ENCODE measurements around the gene GULP1.

Gene GULP1

DNA sequence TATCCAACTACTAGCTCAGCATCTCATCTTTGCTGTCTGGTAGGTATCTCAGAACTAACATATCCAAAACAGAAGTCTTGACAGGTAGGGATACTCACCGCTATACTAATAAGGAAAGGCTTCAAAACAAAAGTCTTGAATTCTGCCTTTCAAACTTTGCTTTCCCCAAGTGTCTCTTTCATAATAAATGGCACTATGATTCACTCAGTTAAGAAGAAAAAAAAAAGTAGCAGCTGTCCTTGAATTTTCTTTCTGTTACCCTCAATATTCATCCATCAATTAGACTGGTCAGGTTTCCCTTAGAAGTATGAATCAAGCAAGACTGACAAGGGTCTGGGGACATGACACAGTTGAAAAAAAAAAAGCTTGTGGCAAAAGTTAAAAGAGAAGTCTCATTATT lies 175.1 kb downstream of the GULP1 start:
- H3K27ac Mint-ChIP-seq = no peak overlapping the region
- TF ChIP-seq CTCF (IDR thresholded peaks at IDR 0.05; ENCODE audit: unreplicated experiment in 3 of 3) = no peak
- H3K4me3 Mint-ChIP-seq = no peak overlapping the region
- H3K36me3 Mint-ChIP-seq (ENCODE audit: low read depth) = peaks cover 30% of the 10 kb centered on the region
- no peaks in the 10 kb centered on the region for H3K4me1 Mint-ChIP-seq
- H3K9me3 Mint-ChIP-seq = peaks cover 25% of the 10 kb centered on the region
- H3K27me3 Mint-ChIP-seq (ENCODE audit: low read depth) = no peaks in the 10 kb centered on the region

DNA sequence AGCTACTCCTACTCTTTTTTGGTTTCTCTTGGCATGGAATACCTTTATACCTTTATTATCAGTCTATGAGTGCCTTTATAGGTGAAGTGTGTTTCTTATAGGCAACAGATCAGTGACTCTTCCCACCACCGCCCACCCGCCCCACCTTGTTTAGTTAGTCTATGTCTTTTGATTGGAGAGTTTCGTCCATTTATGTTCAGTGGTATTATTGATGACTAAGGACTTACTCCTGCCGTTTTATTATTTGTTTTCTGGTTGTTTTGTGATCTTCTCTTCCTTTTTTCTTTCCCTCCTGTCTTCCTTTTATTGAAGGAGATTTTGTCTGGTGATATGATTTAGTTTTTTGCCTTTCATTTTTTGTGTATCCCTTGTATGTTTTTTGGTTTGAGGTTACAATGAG lies 179.5 kb downstream of the GULP1 start:
- peaks cover 6% of the 10 kb centered on the region for H3K4me1 Mint-ChIP-seq
- peaks cover 25% of the 10 kb centered on the region for H3K9me3 Mint-ChIP-seq
- no peak overlapping the region for H3K27ac Mint-ChIP-seq
- no peak for TF ChIP-seq CTCF (IDR thresholded peaks at IDR 0.05; ENCODE audit: unreplicated experiment in 3 of 3)
- no peaks in the 10 kb centered on the region for H3K27me3 Mint-ChIP-seq (ENCODE audit: low read depth)
- peaks cover 26% of the 10 kb centered on the region for H3K36me3 Mint-ChIP-seq (ENCODE audit: low read depth)
- H3K4me3 Mint-ChIP-seq = no peak overlapping the region

DNA sequence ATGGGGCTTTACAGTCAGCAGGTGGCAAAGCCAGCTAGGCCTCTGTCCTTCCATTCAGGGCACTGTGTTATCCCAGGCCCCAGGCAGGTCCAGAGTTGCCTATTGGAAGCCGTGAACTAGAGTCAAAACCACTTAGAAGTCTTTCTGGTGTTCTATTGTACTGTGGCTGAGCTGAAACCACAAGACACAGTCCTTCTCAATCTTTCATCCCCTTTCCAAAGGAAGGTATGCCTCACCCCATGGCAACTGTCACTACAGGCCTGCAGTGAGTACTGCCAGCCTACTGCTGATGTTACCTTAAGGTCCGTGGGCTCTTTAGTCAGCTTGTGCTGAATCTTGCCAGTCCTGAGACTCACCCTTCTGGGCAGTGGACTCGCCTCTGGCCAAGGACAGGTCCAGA lies 181.6 kb downstream of the GULP1 start:
- peaks cover 7% of the 10 kb centered on the region for H3K4me1 Mint-ChIP-seq
- H3K27ac Mint-ChIP-seq = no peak overlapping the region
- no peak overlapping the region for H3K4me3 Mint-ChIP-seq
- peaks cover 25% of the 10 kb centered on the region for H3K9me3 Mint-ChIP-seq
- no peak for TF ChIP-seq CTCF (IDR thresholded peaks at IDR 0.05; ENCODE audit: unreplicated experiment in 3 of 3)
- H3K36me3 Mint-ChIP-seq (ENCODE audit: low read depth) = peaks cover 23% of the 10 kb centered on the region
- H3K27me3 Mint-ChIP-seq (ENCODE audit: low read depth) = no peaks in the 10 kb centered on the region

DNA sequence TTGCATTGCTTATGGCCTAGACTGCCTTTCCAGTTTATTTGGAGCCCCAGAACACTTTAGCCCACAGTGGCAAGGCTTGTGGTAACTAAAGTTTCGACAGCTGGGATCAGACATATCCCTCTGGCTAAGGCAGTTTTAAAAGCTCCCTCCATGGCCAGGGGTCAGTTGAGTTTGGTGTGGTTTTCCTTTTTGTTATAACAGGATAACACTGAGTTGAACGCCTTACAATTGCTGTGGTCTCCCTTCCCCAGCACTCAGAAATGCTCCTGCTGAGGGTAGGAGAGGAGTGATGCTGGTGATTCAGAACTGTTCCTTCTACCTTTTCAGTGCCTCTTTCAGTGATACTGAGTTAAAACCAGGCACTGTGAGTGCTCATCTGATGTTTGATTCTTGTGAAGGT lies 182.6 kb downstream of the GULP1 start:
- no peak for TF ChIP-seq CTCF (IDR thresholded peaks at IDR 0.05; ENCODE audit: unreplicated experiment in 3 of 3)
- Mint-ChIP-seq H3K9me3 (peaks cover 19% of the 10 kb centered on the region), H3K27ac (no peak overlapping the region), H3K4me1 (peaks cover 7% of the 10 kb centered on the region), H3K36me3 (ENCODE audit: low read depth) (peaks cover 17% of the 10 kb centered on the region), H3K27me3 (ENCODE audit: low read depth) (no peaks in the 10 kb centered on the region), H3K4me3 (no peak overlapping the region)

- peak overlapping the region in 2 of 3 experiments; percentile 32 to 44 for H3K27ac Mint-ChIP-seq
- peaks cover 7% of the 10 kb centered on the region for H3K4me1 Mint-ChIP-seq
- H3K4me3 Mint-ChIP-seq = no peak overlapping the region
- peaks cover 14% of the 10 kb centered on the region for H3K36me3 Mint-ChIP-seq (ENCODE audit: low read depth)
- no peaks in the 10 kb centered on the region for H3K27me3 Mint-ChIP-seq (ENCODE audit: low read depth)
- peaks cover 11% of the 10 kb centered on the region for H3K9me3 Mint-ChIP-seq
- no peak for TF ChIP-seq CTCF (IDR thresholded peaks at IDR 0.05; ENCODE audit: unreplicated experiment in 3 of 3)
Measured at GRCh38 chr2:188475945-188476344, 184.3 kb downstream of the GULP1 start.

DNA sequence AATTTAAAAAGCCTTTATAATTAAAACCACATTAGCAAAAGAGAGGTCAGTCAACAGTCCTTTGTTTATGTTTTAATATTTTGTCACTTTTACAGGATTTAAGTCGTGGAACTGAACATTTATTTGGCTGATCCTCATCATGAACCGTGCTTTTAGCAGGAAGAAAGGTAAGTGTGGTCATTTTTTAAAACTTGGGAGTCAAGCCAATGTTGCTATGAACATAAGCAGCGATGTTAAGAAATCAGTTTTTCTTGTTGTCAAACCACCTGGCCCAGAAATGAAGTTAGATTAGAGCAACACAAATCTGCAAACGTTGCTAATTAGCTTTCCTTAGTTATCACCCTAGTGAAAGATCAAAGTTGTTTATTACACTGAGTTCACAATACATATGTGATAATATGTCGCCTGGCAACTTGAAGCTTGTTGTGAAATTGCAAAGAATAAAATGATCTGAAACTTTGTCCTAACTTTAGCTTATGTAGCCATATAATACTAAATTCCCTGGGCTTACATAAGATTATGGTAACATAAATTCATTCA lies 186.0 kb downstream of the GULP1 start:
- Mint-ChIP-seq H3K27me3 (ENCODE audit: low read depth) (no peaks in the 10 kb centered on the region), H3K27ac (no peak overlapping the region), H3K4me3 (no peak overlapping the region), H3K9me3 (no peaks in the 10 kb centered on the region), H3K36me3 (ENCODE audit: low read depth) (no peaks in the 10 kb centered on the region), H3K4me1 (peaks cover 7% of the 10 kb centered on the region)
- no peak for TF ChIP-seq CTCF (IDR thresholded peaks at IDR 0.05; ENCODE audit: unreplicated experiment in 3 of 3)

Data from nephron (organoid).